Measurements from ENCODE around the gene C16orf90. TPM values are rescaled to one million over a fixed set of nuclear protein-coding genes. Genes with fewer than 3 reads are reported as not detected.
"Not testable (repeated sequence)": the region's sequence is repeated elsewhere in the genome, so short reads cannot be mapped to it uniquely, and the experiment has no call there.

Gene C16orf90
- total RNA-seq, 4 donors from 2014 or later: not detected

GRCh38 chr16:3474136-3474779 is 21.0 kb downstream of the C16orf90 start:
- no peaks in the 10 kb centered on the region for H3K36me3 ChIP-seq
- H3K27ac ChIP-seq: no peak overlapping the region
- intact Hi-C loops (cut with DNase I; ENCODE audit: low total_unique reads): no loop called here
- no peaks in the 10 kb centered on the region for H3K9me3 ChIP-seq
- TF ChIP-seq CTCF (IDR thresholded peaks at IDR 0.05) (no peak), POLR2A (IDR thresholded peaks at IDR 0.05) (no peak)
- H3K4me3 ChIP-seq: no peak overlapping the region
- DNase-seq: no peak
- H3K27me3 ChIP-seq: no peaks in the 10 kb centered on the region
- H3K4me1 ChIP-seq: no peaks in the 10 kb centered on the region

- H3K4me1 ChIP-seq; H3K36me3 ChIP-seq; DNase-seq; intact Hi-C loops (cut with DNase I; ENCODE audit: low total_unique reads); H3K4me3 ChIP-seq; H3K27ac ChIP-seq; H3K9me3 ChIP-seq; H3K27me3 ChIP-seq: not testable (repeated sequence)
Measured at GRCh38 chr16:3473596-3473943, 21.7 kb downstream of the C16orf90 start.

- DNase-seq: no peak
- no peak overlapping the region for H3K27ac ChIP-seq
- intact Hi-C loops (cut with DNase I; ENCODE audit: low total_unique reads): no loop called here
- H3K9me3 ChIP-seq: no peaks in the 10 kb centered on the region
- no peaks in the 10 kb centered on the region for H3K36me3 ChIP-seq
- H3K4me3 ChIP-seq: no peak overlapping the region
- no peaks in the 10 kb centered on the region for H3K4me1 ChIP-seq
- H3K27me3 ChIP-seq: no peaks in the 10 kb centered on the region
- TF ChIP-seq POLR2A (IDR thresholded peaks at IDR 0.05): no peak
- TF ChIP-seq CTCF (IDR thresholded peaks at IDR 0.05): no peak
Measured at GRCh38 chr16:3472878-3473595, 22.3 kb downstream of the C16orf90 start.

GRCh38 chr16:3471518-3472176 is 23.6 kb downstream of the C16orf90 start:
- H3K27ac ChIP-seq: no peak overlapping the region
- DNase-seq: no peak
- intact Hi-C loops (cut with DNase I; ENCODE audit: low total_unique reads): no loop called here
- no peaks in the 10 kb centered on the region for H3K27me3 ChIP-seq
- no peak overlapping the region for H3K4me3 ChIP-seq
- TF ChIP-seq POLR2A (IDR thresholded peaks at IDR 0.05): no peak
- no peak for TF ChIP-seq CTCF (IDR thresholded peaks at IDR 0.05)
- H3K4me1 ChIP-seq: no peaks in the 10 kb centered on the region
- H3K36me3 ChIP-seq: no peaks in the 10 kb centered on the region
- H3K9me3 ChIP-seq: no peaks in the 10 kb centered on the region

GRCh38 chr16:3470723-3471122 is 24.6 kb downstream of the C16orf90 start:
- Histone ChIP-seq H3K4me1 (no peaks in the 10 kb centered on the region), H3K27ac (no peak overlapping the region), H3K4me3 (no peak overlapping the region), H3K9me3 (no peaks in the 10 kb centered on the region), H3K27me3 (no peaks in the 10 kb centered on the region), H3K36me3 (no peaks in the 10 kb centered on the region)
- TF ChIP-seq POLR2A (IDR thresholded peaks at IDR 0.05) (no peak), CTCF (IDR thresholded peaks at IDR 0.05) (no peak)
- no peak for DNase-seq
- intact Hi-C loops (cut with DNase I; ENCODE audit: low total_unique reads): no loop called here

All from uterus (tissue), 4 donors.